Stimulated activated effector memory CD8-positive, alpha-beta T cell treated with anti-CD3 and anti-CD28 coated beads, Interleukin-12 subunit alpha, Interleukin-12 subunit beta, amount 100 ng/mL, for 72 hours (primary cell): ENCODE measurements around the gene NOP10.
A peak's percentile ranks its signal among the peaks of the same experiment; 100 is the strongest.

ENCODE experiments used
- ATAC-seq: fragments of 150-1000 bp; cut with Tn5 transposase; 2 replicates; pipeline ENCODE4 v1.10.0; 2021
- DNase-seq, 2 donors: peaks; one replicate each; pipeline ENCODE4 v3.0.0; 2021 to 2022; ENCODE audit warnings: low spot score in 2 of 2
- H3K27ac Mint-ChIP-seq: one replicate; pipeline ENCODE4 v1.8.0; 2022; ENCODE audit warnings: mild to moderate bottlenecking, mixed read lengths
- H3K36me3 Mint-ChIP-seq: one replicate; pipeline ENCODE4 v1.8.0; 2022; ENCODE audit warnings: mild to moderate bottlenecking, mixed read lengths
- H3K4me1 Mint-ChIP-seq: one replicate; pipeline ENCODE4 v1.8.0; 2022; ENCODE audit warnings: mixed read lengths
- H3K4me3 Mint-ChIP-seq: one replicate; pipeline ENCODE4 v1.8.0; 2022; ENCODE audit warnings: mild to moderate bottlenecking, mixed read lengths
- H3K9me3 Mint-ChIP-seq: one replicate; pipeline ENCODE4 v1.8.0; 2022; ENCODE audit warnings: mixed read lengths

Gene NOP10

DNA sequence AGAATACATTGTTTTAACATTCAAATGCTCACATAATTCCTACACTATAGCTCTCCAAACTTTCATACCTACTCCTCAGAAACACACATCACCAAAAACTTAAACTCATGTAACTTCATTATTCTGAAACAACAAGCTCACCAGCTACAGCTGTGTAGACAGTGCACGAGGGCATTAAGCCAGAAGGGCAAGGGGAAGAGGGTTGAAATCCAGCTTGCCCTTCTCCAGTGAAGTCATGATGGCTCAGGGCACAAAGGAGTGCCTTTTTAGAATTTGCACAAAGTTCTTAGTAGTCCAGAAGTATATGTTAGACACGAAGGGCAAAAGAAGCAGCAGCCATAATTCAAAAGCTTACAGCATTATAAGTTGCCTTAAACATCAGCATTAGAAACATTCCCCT, 13.9 kb downstream of the NOP10 start:
- no peak for ATAC-seq
- H3K4me3 Mint-ChIP-seq = no peak overlapping the region
- H3K27ac Mint-ChIP-seq = no peak overlapping the region
- H3K9me3 Mint-ChIP-seq = no peaks in the 10 kb centered on the region
- peaks cover 28% of the 10 kb centered on the region for H3K4me1 Mint-ChIP-seq
- no peak for DNase-seq
- H3K36me3 Mint-ChIP-seq = no peaks in the 10 kb centered on the region

GRCh38 chr15:34327906-34328305, 15.0 kb downstream of the NOP10 start:
- no peaks in the 10 kb centered on the region for H3K9me3 Mint-ChIP-seq
- no peak for DNase-seq
- H3K36me3 Mint-ChIP-seq = no peaks in the 10 kb centered on the region
- H3K4me1 Mint-ChIP-seq = peaks cover 25% of the 10 kb centered on the region
- H3K27ac Mint-ChIP-seq = peak overlapping the region; percentile 23
- ATAC-seq = no peak
- H3K4me3 Mint-ChIP-seq = peak overlapping the region; percentile 21

DNA sequence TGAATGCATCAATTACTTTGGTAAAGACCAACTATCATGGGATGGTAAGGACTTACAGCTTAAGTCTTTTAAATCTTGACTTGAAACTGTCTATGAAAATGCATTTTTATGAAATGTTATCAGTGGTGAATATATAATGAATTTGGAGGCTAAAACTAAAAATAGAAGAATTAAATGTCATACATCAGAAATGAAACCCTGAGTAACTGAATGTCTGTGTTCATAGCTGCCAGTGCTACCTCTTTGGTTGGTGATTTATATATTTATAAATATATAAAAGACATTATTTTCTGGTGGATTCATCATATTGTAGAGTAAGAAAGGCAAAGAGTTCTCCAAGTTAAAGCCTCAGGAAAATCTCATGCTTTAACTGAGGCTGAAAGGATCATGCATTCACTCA, 17.6 kb downstream of the NOP10 start:
- H3K27ac Mint-ChIP-seq = peak overlapping the region; percentile 43
- H3K4me1 Mint-ChIP-seq = peaks cover 9% of the 10 kb centered on the region

GRCh38 chr15:34324933-34325332, 18.0 kb downstream of the NOP10 start:
- Mint-ChIP-seq H3K36me3 (no peaks in the 10 kb centered on the region), H3K27ac (peak overlapping the region; percentile 43), H3K4me1 (peaks cover 9% of the 10 kb centered on the region), H3K4me3 (no peak overlapping the region), H3K9me3 (no peaks in the 10 kb centered on the region)
- DNase-seq (no peak), ATAC-seq (no peak)

More for the DNA sequence above, 17.6 kb downstream of the NOP10 start:
- DNase-seq (no peak), ATAC-seq (no peak)
- no peak overlapping the region for H3K4me3 Mint-ChIP-seq
- H3K9me3 Mint-ChIP-seq = no peaks in the 10 kb centered on the region
- no peaks in the 10 kb centered on the region for H3K36me3 Mint-ChIP-seq

DNA sequence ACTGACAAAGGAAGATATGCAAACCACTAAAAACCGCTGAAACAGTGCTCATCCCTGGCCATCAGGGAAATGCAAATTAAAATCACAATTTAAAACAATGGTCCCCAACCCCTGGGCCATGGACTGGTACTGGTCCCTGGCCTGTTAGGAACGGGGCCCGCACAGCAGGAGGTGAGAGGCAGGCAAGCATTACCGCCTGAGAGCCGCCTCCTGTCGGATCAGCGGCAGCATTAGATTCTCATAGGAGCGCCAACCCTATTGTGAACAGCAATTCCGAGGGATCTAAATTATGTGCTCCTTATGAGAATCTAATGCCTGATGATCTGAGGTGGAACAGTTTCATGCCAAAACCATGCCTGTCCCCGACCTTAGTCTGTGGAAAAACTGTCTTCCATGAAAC, 19.7 kb downstream of the NOP10 start:
- Mint-ChIP-seq H3K9me3 (no peaks in the 10 kb centered on the region), H3K27ac (no peak overlapping the region), H3K4me1 (peaks cover 9% of the 10 kb centered on the region), H3K36me3 (no peaks in the 10 kb centered on the region), H3K4me3 (no peak overlapping the region)
- no peak for DNase-seq
- ATAC-seq = no peak

DNA sequence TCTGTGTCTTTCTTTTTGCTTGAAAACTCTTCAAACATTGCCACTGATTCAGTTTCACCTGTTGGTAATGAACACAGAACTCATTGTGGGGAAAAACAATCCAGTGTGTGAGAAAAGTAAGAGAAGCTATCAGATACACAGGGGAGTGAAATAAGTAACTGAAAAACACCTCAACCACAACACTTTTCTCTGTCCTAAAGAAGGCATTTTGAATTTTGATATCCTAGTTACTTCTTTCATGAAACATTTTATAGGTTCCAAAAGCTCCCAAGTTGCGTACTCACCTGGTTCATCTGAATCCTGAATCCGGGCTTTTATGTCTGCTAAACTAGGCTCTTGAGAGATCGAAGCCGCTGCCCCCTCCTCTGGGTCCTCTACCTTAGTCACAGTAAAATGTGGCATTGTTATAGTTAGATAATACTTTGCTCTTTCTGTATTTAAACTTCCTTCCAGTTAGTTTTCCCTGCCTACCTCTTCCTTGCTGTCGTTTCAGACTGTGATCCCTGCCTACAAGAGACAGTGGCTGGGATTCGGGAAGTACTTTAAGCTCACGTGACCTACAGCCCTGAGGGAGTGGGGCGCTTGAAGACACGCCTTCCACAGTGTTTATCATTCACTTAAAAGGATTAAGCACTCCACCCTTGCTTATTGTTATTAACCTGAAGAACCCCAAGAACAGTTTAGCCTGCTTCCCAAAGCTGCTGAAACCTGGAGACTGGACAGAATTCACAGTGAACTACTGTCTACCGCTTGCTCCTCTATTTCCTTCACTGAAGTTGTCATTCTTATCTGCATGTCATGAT, 24.5 kb downstream of the NOP10 start:
- Mint-ChIP-seq H3K36me3 (peaks cover 12% of the 10 kb centered on the region), H3K27ac (peak overlapping the region; percentile 87), H3K4me1 (peaks cover 24% of the 10 kb centered on the region), H3K4me3 (peak overlapping the region; percentile 71), H3K9me3 (no peaks in the 10 kb centered on the region)
- DNase-seq = no peak
- ATAC-seq = peak; percentile 66

DNA sequence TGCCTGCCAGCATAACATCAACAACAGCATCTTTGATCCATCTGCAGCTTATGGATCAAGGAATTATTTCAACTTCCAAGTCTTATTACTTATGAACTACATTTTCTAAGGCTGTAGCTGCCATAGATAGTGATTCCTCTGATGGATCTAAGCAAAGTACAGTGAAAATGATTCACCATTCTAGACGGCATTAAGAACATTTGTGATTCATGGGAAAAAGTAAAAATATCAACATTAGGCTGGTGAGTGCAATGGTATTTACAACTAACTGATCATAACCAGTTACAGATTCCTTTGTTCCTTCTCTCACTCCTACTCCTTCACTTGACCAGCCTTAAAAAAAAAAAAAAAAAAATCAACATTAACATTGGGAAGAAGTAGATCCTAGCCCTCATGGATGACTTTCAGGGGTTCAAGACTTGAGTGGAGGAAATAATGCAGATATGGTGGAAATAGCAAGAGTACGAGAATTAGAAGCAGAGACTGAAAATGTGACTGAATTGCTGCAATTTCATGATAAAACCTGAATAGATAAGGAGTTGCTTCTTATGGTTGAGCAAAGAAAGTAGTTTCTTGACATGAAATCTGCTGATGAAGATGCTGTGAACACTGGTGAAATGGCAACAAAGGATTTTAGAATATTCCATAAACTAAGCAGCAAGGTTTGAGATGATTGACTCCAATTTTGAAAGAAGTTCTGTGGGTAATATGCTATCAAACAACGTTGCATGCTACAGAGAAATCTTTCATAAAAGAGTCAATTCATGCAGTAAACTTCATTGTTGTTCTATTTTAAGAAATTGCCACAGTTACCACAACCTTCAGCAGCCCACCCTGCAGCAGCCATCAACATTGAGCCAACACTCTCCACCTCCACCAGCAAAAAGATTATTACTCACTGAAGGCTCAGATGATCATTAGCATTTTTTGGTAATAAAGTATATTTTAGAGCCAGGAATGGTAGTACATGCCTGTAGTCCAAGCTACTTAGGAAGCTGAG, 28.1 kb downstream of the NOP10 start:
- no peak overlapping the region for H3K4me3 Mint-ChIP-seq
- peaks cover 38% of the 10 kb centered on the region for H3K4me1 Mint-ChIP-seq
- DNase-seq (no peak), ATAC-seq (no peak)
- H3K27ac Mint-ChIP-seq = no peak overlapping the region
- H3K36me3 Mint-ChIP-seq = peaks cover 12% of the 10 kb centered on the region
- no peaks in the 10 kb centered on the region for H3K9me3 Mint-ChIP-seq

GRCh38 chr15:34311563-34311962, 31.4 kb downstream of the NOP10 start:
- no peak for DNase-seq
- H3K4me1 Mint-ChIP-seq = peaks cover 29% of the 10 kb centered on the region
- H3K9me3 Mint-ChIP-seq = no peaks in the 10 kb centered on the region
- H3K27ac Mint-ChIP-seq = peak overlapping the region; percentile 1
- peaks cover 24% of the 10 kb centered on the region for H3K36me3 Mint-ChIP-seq
- no peak overlapping the region for H3K4me3 Mint-ChIP-seq
- ATAC-seq = no peak

DNA sequence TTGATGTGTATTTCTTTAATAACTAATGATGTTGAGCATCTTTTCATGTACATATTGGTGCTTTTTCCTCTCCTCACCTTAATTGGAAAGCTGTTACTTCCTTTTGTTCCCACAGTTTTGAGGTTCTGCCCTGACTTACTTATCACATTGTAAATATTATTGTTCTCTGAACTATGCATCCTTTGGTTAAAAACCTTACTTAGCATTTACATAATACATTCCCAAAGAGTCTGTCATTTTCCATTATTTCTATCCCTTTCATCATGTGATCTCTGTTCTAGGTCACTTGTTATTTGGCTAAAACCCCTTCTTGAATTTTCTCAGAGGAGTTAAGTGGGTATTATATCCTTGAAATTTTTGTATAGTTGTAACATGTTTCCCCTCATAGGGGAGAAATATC, 38.3 kb downstream of the NOP10 start:
- H3K9me3 Mint-ChIP-seq = no peaks in the 10 kb centered on the region
- no peak overlapping the region for H3K4me3 Mint-ChIP-seq
- ATAC-seq = no peak
- H3K4me1 Mint-ChIP-seq = peaks cover 17% of the 10 kb centered on the region
- H3K27ac Mint-ChIP-seq = no peak overlapping the region
- peaks cover 12% of the 10 kb centered on the region for H3K36me3 Mint-ChIP-seq
- DNase-seq = no peak

- H3K27ac Mint-ChIP-seq = no peak overlapping the region
- H3K4me3 Mint-ChIP-seq = no peak overlapping the region
- ATAC-seq (no peak), DNase-seq (no peak)
- no peaks in the 10 kb centered on the region for H3K9me3 Mint-ChIP-seq
- no peaks in the 10 kb centered on the region for H3K36me3 Mint-ChIP-seq
- H3K4me1 Mint-ChIP-seq = peaks cover 19% of the 10 kb centered on the region
Measured at GRCh38 chr15:34301058-34301457, 41.9 kb downstream of the NOP10 start.

DNA sequence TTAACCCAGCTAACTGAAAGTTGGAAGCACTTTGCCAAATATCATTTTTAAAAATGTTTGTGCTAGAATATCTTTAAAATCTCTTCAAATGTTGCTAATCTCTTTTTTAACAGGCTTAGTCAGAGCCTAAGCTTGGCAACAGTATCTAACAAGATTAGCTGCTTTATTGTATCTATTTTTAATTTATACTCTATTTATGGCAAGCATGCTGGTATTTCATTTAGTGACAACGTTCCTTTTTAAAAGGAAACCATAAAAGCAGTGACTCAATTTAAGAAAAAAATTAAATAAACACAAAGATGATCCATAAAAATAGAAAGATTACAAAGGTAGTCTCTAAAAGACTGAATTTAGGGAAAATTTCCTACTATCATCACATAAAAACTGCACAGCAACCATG, 45.9 kb downstream of the NOP10 start:
- H3K27ac Mint-ChIP-seq = no peak overlapping the region
- H3K4me1 Mint-ChIP-seq = peaks cover 15% of the 10 kb centered on the region
- no peak overlapping the region for H3K4me3 Mint-ChIP-seq
- DNase-seq = no peak
- H3K9me3 Mint-ChIP-seq = no peaks in the 10 kb centered on the region
- no peaks in the 10 kb centered on the region for H3K36me3 Mint-ChIP-seq
- no peak for ATAC-seq

- H3K4me1 Mint-ChIP-seq = peaks cover 25% of the 10 kb centered on the region
- no peak for DNase-seq
- no peak overlapping the region for H3K27ac Mint-ChIP-seq
- no peaks in the 10 kb centered on the region for H3K36me3 Mint-ChIP-seq
- no peak for ATAC-seq
- H3K9me3 Mint-ChIP-seq = peaks cover 6% of the 10 kb centered on the region
- H3K4me3 Mint-ChIP-seq = no peak overlapping the region
Measured at GRCh38 chr15:34292621-34293020, 50.3 kb downstream of the NOP10 start.
